Smooth muscle cell (in vitro differentiated cells): ENCODE results near the gene EPC2. TPM values are rescaled to one million over a fixed set of nuclear protein-coding genes. Genes with fewer than 3 reads are reported as not detected.
"Not testable (repeated sequence)": the region's sequence is repeated elsewhere in the genome, so short reads cannot be mapped to it uniquely, and the experiment has no call there.

ENCODE experiments used
- DNase-seq: peaks from one replicate; lab custom pipeline; 2025; ENCODE audit not compliant: unreplicated experiment; lab: John Stamatoyannopoulos, UW
- H2AFZ ChIP-seq: fragments of 200-600 bp; sonication (generic); 2 replicates; pipeline ENCODE4 v1.6.0; 2016; ENCODE audit warnings: antibody characterized with exemption, low read depth, mild to moderate bottlenecking
- H3F3A ChIP-seq: fragments of 200-600 bp; sonication (generic); 2 replicates; pipeline ENCODE4 v1.6.0; 2017; ENCODE audit warnings: antibody characterized with exemption, low read depth
- H3K27ac ChIP-seq: fragments of 200-600 bp; sonication (generic); 2 replicates; pipeline ENCODE4 v1.5.1; 2016; ENCODE audit warnings: low read depth, mild to moderate bottlenecking
- H3K27me3 ChIP-seq: fragments of 200-600 bp; sonication (generic); 2 replicates; pipeline ENCODE4 v1.6.1; 2016; ENCODE audit warnings: low read depth, mild to moderate bottlenecking
- H3K36me3 ChIP-seq: fragments of 200-600 bp; sonication (generic); 2 replicates; pipeline ENCODE4 v1.5.1; 2016; ENCODE audit warnings: low read depth
- H3K4me1 ChIP-seq: fragments of 200-600 bp; sonication (generic); 2 replicates; pipeline ENCODE4 v1.5.1; 2016; ENCODE audit warnings: low read depth
- H3K4me2 ChIP-seq: fragments of 200-600 bp; sonication (generic); 2 replicates; pipeline ENCODE4 v1.6.0; 2016; ENCODE audit warnings: mild to moderate bottlenecking
- H3K4me3 ChIP-seq: fragments of 200-600 bp; sonication (generic); 2 replicates; pipeline ENCODE4 v1.5.1; 2016; ENCODE audit warnings: mild to moderate bottlenecking
- H3K79me2 ChIP-seq: fragments of 200-600 bp; sonication (generic); 2 replicates; pipeline ENCODE4 v1.6.0; 2016; ENCODE audit warnings: low read depth, mild to moderate bottlenecking
- H3K9ac ChIP-seq: fragments of 200-600 bp; sonication (generic); 2 replicates; pipeline ENCODE4 v1.6.0; 2016; ENCODE audit warnings: low read depth
- H3K9me3 ChIP-seq: fragments of 200-600 bp; sonication (generic); replicated peaks from 2 replicates; pipeline ENCODE4 v1.5.1; 2016; ENCODE audit warnings: low read depth
- H4K20me1 ChIP-seq: fragments of 200-600 bp; sonication (generic); 2 replicates; pipeline ENCODE4 v1.6.0; 2016; ENCODE audit warnings: low read depth
- WGBS: methylation state at CpG from one replicate; pipeline ENCODE4 v1.1.7; 2016; ENCODE audit warnings: low lambda C conversion rate; 5-methylcytosine and 5-hydroxymethylcytosine counted together
- polyA plus RNA-seq: library from polyadenylated mRNA; unstranded; fragments of >200 nt; fragmentation: Nextera tagmentation; extraction: Ambion mirVana; gene quantifications from 2 replicates; pipeline ENCODE4 v1.2.1, GENCODE V29; 2016
- total RNA-seq: library from RNA; depleted of rRNA; stranded (reverse); fragments of >200 nt; gene quantifications from 2 replicates; pipeline ENCODE4 v1.2.3, GENCODE V29; 2014
- TF ChIP-seq, protein P1 (sequence below): fragments of 200-600 bp; sonication (generic); IDR thresholded peaks from 2 replicates; pipeline ENCODE4 v1.5.1; 2017; ENCODE audit warnings: borderline replicate concordance, mild to moderate bottlenecking, antibody characterized with exemption; ENCODE audit not compliant: insufficient read depth, poor library complexity, severe bottlenecking

The EPC2 gene
- total and polyA plus RNA-seq, 2 experiments from 2014 or later = 2.7 to 26.7 TPM

DNA sequence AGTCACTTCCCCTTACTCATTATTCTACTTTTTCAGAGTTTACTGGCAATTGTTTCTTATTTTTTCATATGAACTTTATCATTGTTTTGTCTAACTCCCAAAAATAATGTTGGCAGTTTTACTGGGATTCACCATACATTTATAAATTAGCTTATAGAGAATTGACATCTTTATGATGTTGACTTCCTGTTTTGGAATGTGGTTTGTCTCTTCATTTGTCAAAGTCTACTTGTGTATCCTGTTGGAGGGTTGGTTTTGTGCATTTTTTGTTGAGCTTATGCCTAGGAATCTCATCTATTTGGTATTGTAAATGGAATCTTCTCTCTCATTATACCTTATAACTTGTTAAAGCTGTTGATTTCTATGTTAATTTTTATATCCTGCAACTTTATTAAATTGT lies 16.4 kb downstream of the EPC2 start:
- Histone ChIP-seq H3K9ac (no peak overlapping the region), H3K36me3 (no peaks in the 10 kb centered on the region), H3K4me3 (no peak overlapping the region), H3K4me1 (peaks cover 20% of the 10 kb centered on the region), H3K4me2 (peak overlapping the region; percentile 60), H3F3A (peaks cover 6% of the 10 kb centered on the region), H3K79me2 (peaks cover 97% of the 10 kb centered on the region), H3K9me3 (no peaks in the 10 kb centered on the region), H3K27me3 (no peaks in the 10 kb centered on the region), H3K27ac (peak overlapping the region; percentile 90), H4K20me1 (peaks cover 86% of the 10 kb centered on the region), H2AFZ (no peak overlapping the region)
- TF ChIP-seq, protein P1, sequence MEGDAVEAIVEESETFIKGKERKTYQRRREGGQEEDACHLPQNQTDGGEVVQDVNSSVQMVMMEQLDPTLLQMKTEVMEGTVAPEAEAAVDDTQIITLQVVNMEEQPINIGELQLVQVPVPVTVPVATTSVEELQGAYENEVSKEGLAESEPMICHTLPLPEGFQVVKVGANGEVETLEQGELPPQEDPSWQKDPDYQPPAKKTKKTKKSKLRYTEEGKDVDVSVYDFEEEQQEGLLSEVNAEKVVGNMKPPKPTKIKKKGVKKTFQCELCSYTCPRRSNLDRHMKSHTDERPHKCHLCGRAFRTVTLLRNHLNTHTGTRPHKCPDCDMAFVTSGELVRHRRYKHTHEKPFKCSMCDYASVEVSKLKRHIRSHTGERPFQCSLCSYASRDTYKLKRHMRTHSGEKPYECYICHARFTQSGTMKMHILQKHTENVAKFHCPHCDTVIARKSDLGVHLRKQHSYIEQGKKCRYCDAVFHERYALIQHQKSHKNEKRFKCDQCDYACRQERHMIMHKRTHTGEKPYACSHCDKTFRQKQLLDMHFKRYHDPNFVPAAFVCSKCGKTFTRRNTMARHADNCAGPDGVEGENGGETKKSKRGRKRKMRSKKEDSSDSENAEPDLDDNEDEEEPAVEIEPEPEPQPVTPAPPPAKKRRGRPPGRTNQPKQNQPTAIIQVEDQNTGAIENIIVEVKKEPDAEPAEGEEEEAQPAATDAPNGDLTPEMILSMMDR = no peak
- no peak for DNase-seq

DNA sequence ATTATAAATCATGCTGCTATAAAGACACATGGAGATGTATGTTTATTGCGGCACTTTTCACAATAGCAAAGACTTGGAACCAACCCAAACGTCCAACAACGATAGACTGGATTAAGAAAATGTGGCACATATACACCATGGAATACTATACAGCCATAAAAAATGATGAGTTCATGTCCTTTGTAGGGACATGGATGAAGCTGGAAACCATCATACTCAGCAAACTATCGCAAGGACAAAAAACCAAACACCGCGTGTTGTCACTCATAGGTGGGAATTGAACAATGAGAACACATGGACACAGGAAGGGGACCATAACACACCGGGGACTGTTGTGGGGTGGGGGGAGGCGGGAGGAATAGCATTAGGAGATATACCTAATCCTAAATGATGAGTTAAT lies 17.8 kb downstream of the EPC2 start:
- H3K27me3 ChIP-seq = not testable (repeated sequence)
- WGBS = 98% methylated on average over 8 of the region's 8 CpGs
- peaks cover 86% of the 10 kb centered on the region for H4K20me1 ChIP-seq

DNA sequence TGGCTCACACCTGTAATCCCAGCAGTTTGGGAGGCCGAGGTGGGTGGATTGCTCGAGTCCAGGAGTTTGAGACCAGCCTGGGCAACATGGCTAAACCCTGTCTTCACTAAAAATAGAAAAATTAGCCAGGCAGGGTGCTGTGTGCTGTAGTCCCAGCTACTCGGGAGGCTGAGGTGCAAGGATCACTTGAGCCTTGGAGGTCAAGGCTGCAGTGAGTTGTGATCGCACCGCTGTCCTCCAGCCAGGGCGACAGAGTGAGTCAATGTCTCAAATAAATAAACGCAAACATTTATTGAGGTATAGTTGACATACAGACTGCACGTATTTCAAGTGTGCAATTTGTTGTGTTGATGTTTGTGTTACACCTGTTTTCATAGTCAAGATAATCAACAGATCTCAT lies 19.7 kb downstream of the EPC2 start:
- H3K4me2 ChIP-seq = no peak overlapping the region
- H3F3A ChIP-seq = peaks cover under 1% of the 10 kb centered on the region
- no peaks in the 10 kb centered on the region for H3K36me3 ChIP-seq
- H3K9me3 ChIP-seq = no peaks in the 10 kb centered on the region
- H3K9ac ChIP-seq = no peak overlapping the region
- no peak overlapping the region for H2AFZ ChIP-seq
- peaks cover 15% of the 10 kb centered on the region for H3K4me1 ChIP-seq
- H3K4me3 ChIP-seq = no peak overlapping the region
- H4K20me1 ChIP-seq = peaks cover 88% of the 10 kb centered on the region
- 91% methylated on average over 8 of the region's 8 CpGs for WGBS
- H3K27ac ChIP-seq = no peak overlapping the region
- H3K79me2 ChIP-seq = peaks cover 97% of the 10 kb centered on the region
- DNase-seq = no peak
- TF ChIP-seq, protein P1 = no peak
- H3K27me3 ChIP-seq = no peaks in the 10 kb centered on the region

More for the DNA sequence above, 17.8 kb downstream of the EPC2 start:
- H3K36me3 ChIP-seq, H3K9me3 ChIP-seq, H2AFZ ChIP-seq, H3F3A ChIP-seq, H3K4me2 ChIP-seq, H3K4me3 ChIP-seq, H3K27ac ChIP-seq, H3K9ac ChIP-seq, DNase-seq: not testable (repeated sequence)
- Histone ChIP-seq H3K4me1 (peaks cover 20% of the 10 kb centered on the region), H3K79me2 (peaks cover 97% of the 10 kb centered on the region)

DNA sequence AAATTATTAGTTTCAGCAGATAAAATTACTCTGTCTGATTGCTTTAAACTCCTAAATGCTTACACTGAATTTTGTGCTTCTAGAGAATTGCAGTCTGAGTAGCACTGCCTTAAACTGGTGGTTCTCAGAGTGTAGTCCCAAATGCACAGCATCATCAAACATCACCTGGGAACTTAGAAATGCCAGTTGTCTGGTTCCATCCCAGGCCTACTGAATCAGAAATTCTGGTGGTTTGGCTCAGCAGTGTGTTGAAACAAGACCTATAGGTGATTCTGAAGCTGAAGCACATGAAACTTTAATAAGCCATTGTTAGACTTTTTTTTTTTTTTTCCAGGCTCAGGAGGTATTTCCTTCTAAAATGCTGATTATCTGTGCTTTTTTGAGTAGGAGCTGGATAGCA lies 22.0 kb downstream of the EPC2 start:
- Histone ChIP-seq H3K4me3 (no peak overlapping the region), H3K9me3 (no peaks in the 10 kb centered on the region), H3K9ac (no peak overlapping the region), H3K4me2 (no peak overlapping the region), H3K36me3 (no peaks in the 10 kb centered on the region), H2AFZ (no peak overlapping the region), H3K27me3 (no peaks in the 10 kb centered on the region), H3K27ac (no peak overlapping the region), H3F3A (no peaks in the 10 kb centered on the region), H3K4me1 (peaks cover 3% of the 10 kb centered on the region), H4K20me1 (peaks cover 89% of the 10 kb centered on the region), H3K79me2 (peaks cover 97% of the 10 kb centered on the region)
- TF ChIP-seq, protein P1 = no peak
- no peak for DNase-seq
